ENCODE measurements around the gene CMTM7. TPM values are rescaled to one million over a fixed set of nuclear protein-coding genes. Genes with fewer than 3 reads are reported as not detected.
"Not testable (repeated sequence)": the region's sequence is repeated elsewhere in the genome, so short reads cannot be mapped to it uniquely, and the experiment has no call there.

CMTM7 gene
- total RNA-seq, 1 donor from 2014 or later = 2.9 TPM

- peak; percentile 66 for DNase-seq (ENCODE audit: low spot score)
Observed at GRCh38 chr3:32435911-32436815, 44.5 kb downstream of the CMTM7 start.

- DNase-seq (ENCODE audit: low spot score) = no peak
Observed at GRCh38 chr3:32436816-32437189, 45.1 kb downstream of the CMTM7 start.

GRCh38 chr3:32437896-32438295 lies 46.2 kb downstream of the CMTM7 start:
- DNase-seq (ENCODE audit: low spot score) = no peak

- no peak for DNase-seq (ENCODE audit: low spot score)
Observed at GRCh38 chr3:32438596-32439344, 47.1 kb downstream of the CMTM7 start.

GRCh38 chr3:32439421-32439820 lies 47.8 kb downstream of the CMTM7 start:
- DNase-seq (ENCODE audit: low spot score) = not testable (repeated sequence)

- peak; percentile 21 for DNase-seq (ENCODE audit: low spot score)
Observed at GRCh38 chr3:32440611-32441350, 49.1 kb downstream of the CMTM7 start.

- no peak for DNase-seq (ENCODE audit: low spot score)
Observed at GRCh38 chr3:32442766-32443165, 51.1 kb downstream of the CMTM7 start.

- no peak for DNase-seq (ENCODE audit: low spot score)
Observed at GRCh38 chr3:32443478-32443877, 51.8 kb downstream of the CMTM7 start.

- no peak for DNase-seq (ENCODE audit: low spot score)
Observed at GRCh38 chr3:32447865-32448400, 56.3 kb downstream of the CMTM7 start.

GRCh38 chr3:32448686-32449474 lies 57.2 kb downstream of the CMTM7 start:
- no peak for DNase-seq (ENCODE audit: low spot score)

GRCh38 chr3:32449691-32450090 lies 58.0 kb downstream of the CMTM7 start:
- DNase-seq (ENCODE audit: low spot score) = no peak

GRCh38 chr3:32450426-32450825 lies 58.8 kb downstream of the CMTM7 start:
- no peak for DNase-seq (ENCODE audit: low spot score)

GRCh38 chr3:32450992-32451659 lies 59.5 kb downstream of the CMTM7 start:
- no peak for DNase-seq (ENCODE audit: low spot score)

- DNase-seq (ENCODE audit: low spot score) = no peak
Observed at GRCh38 chr3:32452009-32452408, 60.4 kb downstream of the CMTM7 start.

GRCh38 chr3:32453346-32453745 lies 61.7 kb downstream of the CMTM7 start:
- no peak for DNase-seq (ENCODE audit: low spot score)

- DNase-seq (ENCODE audit: low spot score) = no peak
Observed at GRCh38 chr3:32454111-32454510, 62.5 kb downstream of the CMTM7 start.

GRCh38 chr3:32454731-32455608 lies 63.3 kb downstream of the CMTM7 start:
- DNase-seq (ENCODE audit: low spot score) = no peak

- no peak for DNase-seq (ENCODE audit: low spot score)
Observed at GRCh38 chr3:32455609-32456428, 64.2 kb downstream of the CMTM7 start.

Data from umbilical cord (tissue), 2 donors.